Ecto neural progenitor cell (in vitro differentiated cells): ENCODE data around the gene TRMT13.

ENCODE experiments used
- DNase-seq: peaks from one replicate; pipeline ENCODE4 v3.0.0-alpha.2; 2018; ENCODE audit warnings: low spot score

TRMT13 gene

DNA sequence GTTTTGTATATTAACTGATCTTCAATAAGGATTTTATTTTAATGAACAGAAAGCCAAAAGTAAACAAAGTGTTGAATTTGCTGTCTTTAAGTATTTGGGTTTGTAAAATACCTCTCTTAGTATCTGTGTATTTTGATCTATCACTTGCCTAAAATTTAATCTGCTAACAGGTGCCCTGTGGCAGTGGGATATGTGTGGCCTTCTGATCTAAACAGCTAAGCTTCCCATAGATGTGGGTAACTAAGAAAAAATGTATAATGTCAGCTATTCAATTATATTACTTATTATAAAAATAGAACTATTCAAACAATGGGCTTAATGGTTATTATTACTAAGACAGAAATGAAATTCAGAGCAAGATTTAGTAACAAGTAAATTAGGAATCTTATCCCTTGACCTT is 29.9 kb downstream of the TRMT13 start:
- no peak for DNase-seq

DNA sequence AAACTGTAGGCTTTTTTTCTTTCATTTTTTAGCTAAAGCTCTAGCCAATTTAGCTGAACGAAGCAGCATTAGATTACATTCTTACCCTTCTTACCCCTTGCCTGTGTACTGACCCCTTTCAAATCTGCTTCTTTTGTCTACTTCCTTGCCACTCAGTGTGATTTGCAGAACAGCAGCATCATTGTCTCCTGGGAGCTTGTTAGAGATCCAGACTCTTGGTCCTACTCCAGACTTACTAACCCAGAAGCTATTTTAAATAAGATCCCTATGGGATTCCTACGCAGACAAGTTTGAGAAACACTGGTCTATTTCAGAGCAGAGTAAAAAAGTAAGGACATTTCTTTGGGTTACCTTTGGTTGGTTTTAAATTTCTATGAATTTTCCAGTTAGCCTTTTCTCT is 31.3 kb downstream of the TRMT13 start:
- DNase-seq, result no peak

DNA sequence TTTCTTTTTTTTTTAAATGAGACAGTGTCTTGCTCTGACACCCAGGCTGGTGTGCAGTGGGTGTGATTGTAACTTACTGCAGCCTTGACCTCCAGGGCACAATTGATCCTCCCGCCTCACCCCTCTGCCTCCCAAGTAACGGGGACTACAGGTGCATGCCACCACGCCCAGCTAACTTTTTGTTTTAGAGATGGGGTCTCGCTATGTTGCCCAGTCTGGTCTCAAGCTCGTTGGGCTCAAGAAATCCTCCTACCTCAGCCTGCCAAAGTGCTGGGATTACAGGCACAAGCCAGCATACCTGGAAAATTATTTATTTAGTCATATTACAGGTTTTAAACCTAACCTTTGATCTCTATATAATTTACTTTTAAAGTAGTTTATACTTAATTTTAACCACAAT is 31.7 kb downstream of the TRMT13 start:
- DNase-seq, result no peak

DNA sequence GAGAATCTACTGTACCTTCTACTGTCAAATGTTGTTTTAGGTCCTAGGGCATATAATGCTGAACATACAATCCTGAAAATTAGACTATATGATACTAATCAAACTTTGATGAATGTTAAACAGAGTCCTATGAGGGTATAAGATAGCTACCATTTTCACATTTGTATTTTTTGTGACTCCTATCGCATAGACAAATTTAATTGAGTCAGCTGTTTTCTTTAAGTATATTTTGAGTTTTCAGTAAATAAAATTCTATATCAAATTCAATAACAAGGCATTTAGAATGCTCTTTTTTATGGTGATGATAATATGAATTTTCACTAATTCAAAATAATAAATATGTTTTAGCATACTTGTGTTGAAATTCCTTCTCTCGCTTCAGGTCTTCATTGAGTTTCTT is 35.1 kb downstream of the TRMT13 start:
- DNase-seq, result no peak

DNA sequence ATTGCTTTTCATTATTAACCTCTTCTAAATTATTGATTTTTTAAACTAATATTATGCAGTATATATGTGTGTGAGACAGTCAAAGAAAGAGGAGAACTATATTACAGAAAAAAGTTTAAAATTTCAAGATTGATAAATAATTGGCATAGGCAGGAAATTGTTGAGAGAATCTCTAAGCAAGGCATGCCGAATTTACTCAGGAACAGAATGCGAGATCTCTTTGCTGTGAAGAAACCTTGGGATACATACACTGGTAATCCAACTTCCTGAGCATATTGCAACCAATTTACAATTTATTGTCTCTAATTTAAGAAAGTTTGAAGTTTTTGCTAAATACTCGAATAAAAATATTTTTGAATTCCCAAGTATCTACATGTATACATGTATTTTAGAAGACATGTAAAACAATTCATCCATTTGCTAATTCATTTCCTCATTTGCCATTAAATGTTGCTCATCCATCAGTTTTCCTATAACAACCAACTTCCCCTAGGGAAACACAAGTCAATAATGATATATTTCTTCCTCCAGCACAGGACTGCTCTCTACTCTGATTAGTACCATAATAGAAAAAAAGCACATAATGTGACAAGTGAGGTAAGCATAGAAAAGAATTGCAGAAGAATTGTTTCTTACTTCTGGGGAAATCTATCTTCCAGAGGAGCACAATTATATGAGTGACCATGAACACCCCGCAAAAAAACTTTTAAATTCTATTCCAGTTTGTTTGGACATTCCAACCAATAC is 44.5 kb downstream of the TRMT13 start:
- DNase-seq, result no peak

DNA sequence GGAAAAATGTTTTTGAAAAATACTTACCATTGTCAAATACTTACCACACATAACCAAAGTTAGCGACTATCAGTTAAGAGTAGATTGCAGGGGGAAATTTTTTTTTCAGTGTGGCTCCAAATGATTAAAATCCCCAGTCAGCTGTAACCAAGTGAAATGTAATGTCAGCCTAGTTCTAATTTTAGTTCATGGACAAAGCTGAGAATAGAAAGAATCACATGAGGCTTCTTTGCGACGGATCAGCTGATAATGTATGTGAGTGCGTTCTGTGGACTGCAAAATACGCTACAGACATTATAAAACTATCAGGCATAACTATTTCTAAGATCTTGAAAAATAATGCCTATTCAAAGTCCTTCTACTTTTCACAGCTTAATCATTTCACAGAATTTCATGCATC is 45.1 kb downstream of the TRMT13 start, which contains the start of gene LRRC39:
Gene LRRC39, minus strand, starts transcription at position 166 of the 400 bp plus-strand sequence. CDS start 9,740 bp downstream, outside the sequence.
- DNase-seq, result no peak

DNA sequence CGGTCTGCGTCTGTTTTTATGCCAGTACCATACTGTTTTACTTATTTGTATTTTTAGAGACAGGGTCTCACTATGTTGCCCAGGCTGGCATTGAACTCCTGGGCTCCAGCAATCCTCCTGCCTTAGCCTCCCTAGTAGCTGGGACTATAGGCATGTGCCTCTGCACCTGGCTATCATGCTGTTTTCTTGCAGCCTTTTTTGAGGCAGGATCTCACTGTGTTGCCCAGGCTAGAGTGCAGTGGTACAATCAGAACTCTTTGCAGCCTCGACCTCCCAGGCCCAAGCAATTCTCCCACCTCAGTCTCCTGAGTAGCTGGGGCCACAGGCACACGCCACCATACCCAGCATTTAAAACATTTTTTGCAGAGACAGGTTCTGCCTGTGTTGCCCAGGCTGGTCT is 50.4 kb downstream of the TRMT13 start:
- no peak for DNase-seq

DNA sequence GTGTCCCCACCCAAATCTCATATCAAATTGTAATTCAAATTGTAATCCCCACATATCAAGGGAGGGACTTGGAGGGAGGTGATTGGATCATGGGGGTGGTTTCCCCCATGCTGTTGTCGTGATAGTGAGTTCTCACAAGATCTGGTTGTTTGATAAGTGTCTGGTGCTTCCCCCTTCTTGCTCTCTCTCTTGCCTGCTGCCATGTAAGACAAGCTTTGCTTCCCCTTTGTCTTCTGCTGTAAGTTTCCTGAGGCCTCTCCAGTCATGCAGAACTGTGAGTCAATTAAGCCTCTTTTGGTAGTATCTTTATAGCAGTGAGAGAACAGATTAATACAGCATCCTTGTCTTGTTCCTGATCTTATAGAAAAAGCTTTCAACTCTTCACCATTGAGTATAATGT is 51.6 kb downstream of the TRMT13 start:
- DNase-seq, result no peak

DNA sequence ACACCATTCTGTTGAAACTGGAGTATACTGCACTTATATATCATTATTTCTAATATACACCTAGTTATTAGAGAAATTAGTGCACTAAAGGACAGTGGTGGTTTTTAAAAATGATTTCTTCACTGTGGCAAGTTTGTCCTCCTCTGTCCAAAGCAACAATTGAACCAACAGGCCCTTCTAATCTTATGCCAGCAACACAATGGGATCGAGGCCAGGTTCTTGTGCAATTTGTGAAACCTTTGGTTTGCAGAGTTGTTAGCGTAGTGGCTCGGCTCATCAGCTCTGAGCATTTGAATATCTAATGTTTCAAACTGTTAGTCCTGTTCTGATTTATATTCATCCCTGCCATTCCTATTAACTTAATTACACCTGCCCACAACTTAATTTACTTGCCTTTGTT is 54.9 kb downstream of the TRMT13 start:
- no peak for DNase-seq

DNA sequence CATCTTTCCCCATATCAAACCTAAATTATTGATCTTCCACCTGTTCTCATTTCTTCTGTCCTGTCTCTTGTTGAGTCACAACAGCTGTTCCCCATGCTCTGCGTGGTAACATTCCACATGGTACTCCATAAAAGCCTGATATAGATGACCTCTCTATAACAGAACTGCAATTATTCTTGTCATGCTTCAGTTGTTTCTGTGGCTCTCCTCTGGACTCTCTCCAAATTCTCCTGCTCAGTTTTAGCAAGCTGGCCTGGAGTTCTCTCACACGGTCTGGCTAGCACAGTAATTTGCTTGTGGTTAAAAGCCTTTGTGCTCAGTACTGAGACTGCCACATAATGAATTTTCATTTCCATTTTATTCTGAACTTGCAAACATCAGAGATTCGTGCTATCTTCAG is 55.7 kb downstream of the TRMT13 start:
- DNase-seq, result no peak

DNA sequence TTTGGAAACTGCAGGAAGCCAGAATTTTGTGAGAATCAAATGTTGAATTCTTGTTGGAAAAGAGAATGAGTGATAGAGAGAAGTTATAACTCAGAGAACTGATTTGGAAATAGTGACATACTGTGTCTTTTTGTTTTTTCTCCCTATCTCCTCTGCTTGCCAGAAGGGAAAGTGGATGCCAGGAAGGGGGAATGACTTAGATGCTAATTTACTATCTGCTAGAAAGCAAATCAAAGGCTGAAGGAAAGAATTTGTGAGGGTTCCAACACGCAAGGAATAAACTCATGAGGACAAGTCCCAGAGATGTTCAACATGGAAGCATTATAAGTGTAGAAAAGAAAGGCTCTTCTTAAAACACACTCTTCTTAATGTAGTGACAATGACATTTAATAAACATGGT is 65.6 kb downstream of the TRMT13 start:
- no peak for DNase-seq

DNA sequence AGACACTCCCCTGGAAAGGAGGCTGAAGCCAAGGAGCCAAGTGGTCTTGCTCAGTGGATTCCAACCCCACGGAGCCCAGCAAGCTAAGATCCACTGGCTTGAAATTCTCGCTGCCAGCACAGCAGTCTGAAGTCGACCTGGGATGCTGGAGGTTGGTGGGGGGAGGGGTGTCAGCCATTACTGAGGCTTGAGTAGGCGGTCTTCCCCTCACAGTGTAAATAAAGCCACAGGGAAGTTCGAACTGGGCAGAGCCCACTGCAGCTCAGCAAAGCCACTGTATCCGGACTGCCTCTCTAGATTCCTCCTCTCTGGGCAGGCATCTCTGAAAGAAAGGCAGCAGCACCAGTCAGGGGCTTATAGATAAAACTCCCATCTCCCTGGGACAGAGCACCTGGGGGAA is 67.1 kb downstream of the TRMT13 start:
- DNase-seq, result peak; percentile 55
